ENCODE data around the gene FSTL4.

The FSTL4 gene

DNA sequence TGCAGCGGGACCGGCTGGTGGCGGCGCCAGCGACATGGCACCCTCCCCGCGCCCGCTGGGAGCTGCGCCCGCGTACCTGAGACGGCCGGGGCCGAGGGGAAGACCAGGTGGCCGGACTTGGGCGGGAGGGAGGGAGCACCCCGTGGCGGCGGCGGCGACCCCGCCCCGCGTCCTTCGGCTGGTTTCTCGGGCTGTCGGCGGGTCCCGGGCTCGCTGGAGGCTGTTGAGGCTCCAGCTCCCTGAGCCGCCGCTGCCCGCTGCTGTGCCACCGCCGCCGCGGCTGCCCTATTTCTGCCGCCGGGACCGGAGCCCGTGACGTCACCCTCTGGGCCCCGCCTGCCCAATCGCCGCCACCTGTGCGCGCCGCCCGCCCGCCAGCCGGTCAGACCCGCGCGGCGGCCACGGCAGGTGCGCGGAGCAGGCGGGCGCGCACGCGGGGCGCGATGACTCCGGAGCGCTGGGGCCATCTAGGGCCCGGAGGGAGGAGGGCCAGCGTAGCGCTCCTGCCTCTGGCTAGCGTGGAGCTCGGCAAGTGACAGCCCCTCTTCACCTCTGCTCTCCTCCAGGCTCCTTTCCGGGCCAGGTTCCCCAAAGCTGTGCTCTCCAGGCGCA, at the start of gene FSTL4:
Gene FSTL4, minus strand, starts transcription at position 293 of the 612 bp plus-strand sequence.
- no peak for DNase-seq (ENCODE audit: low read depth)

GRCh38 chr5:133661389-133661788, 49.0 kb upstream of the FSTL4 start:
- no peak for DNase-seq (ENCODE audit: low read depth)

- no peak for DNase-seq (ENCODE audit: low read depth)
Observed at GRCh38 chr5:133658327-133658726, 46.0 kb upstream of the FSTL4 start.

DNA sequence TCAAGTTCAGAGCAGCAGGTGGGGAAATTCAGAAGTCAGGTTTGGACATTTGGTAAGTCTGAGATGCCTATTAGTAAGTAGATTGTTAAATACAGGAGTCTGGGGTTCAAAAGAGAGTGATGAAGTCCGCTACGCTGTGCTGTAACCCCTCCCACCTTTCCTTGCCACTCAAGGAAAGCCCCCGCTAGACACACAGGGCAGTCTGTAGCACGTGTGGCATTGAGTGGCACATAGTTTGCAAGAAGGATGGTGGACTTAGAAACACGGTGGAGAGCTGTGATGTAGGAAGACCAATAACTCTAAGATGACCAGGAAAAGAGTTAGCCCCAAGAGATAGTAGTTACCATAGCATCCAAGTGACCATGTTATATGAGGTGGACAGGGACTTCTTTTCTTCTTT, 44.7 kb upstream of the FSTL4 start:
- DNase-seq (ENCODE audit: low read depth) = no peak

DNA sequence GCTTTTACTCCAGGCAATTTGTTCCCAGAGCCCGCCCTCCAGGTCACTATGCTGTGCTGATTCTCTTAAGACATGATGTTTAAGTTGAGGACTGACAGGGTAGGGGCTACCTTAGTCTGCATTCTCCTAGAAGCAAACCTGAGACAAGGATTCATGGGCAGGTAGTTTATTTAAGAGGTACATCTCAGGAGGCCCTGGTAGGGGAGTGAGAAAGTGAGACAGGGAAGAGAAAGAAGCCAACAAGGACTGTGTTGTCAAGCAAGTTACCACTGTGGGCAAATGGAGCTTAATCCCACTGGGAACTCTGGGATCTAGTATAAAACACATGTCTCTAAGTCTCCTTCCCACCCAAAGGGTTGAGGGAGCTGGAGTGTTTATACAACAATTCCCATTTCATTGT, 43.6 kb upstream of the FSTL4 start:
- no peak for DNase-seq (ENCODE audit: low read depth)

- no peak for DNase-seq (ENCODE audit: low read depth)
Observed at GRCh38 chr5:133653760-133654049, 41.4 kb upstream of the FSTL4 start.

DNA sequence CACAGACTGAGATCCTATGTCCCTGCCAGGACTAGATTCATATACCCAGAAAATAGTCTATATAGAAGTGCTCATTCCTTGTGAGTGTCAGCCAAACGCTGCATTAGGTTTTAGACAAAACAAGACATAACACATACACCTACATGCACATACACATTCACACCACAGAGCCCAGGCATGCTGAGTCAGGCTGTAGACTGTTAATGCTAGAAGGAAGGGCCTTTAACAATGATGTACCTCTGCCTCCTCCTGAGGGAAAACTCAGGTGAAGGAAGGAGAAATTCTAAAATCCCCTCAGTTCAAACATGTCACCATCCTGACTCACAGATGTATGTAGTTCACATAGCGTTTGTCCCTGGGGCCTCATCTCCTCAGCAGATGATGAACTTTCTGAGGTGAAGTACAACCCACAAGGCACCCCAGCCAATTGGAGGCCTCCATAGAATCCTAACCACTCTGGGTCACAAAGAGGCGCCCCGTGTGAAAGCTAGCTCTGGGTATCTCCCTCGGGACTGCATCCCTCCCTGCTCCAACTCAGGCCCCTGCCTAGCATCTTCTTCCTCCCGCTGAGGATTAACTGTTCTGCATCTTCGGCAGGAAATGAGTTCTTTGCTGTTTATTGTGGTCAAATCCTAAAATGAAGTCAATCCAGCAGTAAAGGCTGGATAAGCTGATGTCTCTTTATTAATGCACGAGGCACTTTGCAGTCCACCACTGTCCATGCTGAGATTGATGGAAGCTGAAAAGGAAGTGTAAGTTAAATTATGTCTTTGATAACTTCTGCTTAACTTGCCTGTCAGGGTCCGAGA, 40.8 kb upstream of the FSTL4 start:
- DNase-seq (ENCODE audit: low read depth) = no peak

GRCh38 chr5:133644000-133644865, 31.9 kb upstream of the FSTL4 start:
- DNase-seq (ENCODE audit: low read depth) = no peak

- DNase-seq (ENCODE audit: low read depth) = no peak
Observed at GRCh38 chr5:133643365-133643764, 31.0 kb upstream of the FSTL4 start.

- no peak for DNase-seq (ENCODE audit: low read depth)
Observed at GRCh38 chr5:133642153-133642722, 29.9 kb upstream of the FSTL4 start.

- DNase-seq (ENCODE audit: low read depth) = no peak
Observed at GRCh38 chr5:133641683-133642082, 29.3 kb upstream of the FSTL4 start.

DNA sequence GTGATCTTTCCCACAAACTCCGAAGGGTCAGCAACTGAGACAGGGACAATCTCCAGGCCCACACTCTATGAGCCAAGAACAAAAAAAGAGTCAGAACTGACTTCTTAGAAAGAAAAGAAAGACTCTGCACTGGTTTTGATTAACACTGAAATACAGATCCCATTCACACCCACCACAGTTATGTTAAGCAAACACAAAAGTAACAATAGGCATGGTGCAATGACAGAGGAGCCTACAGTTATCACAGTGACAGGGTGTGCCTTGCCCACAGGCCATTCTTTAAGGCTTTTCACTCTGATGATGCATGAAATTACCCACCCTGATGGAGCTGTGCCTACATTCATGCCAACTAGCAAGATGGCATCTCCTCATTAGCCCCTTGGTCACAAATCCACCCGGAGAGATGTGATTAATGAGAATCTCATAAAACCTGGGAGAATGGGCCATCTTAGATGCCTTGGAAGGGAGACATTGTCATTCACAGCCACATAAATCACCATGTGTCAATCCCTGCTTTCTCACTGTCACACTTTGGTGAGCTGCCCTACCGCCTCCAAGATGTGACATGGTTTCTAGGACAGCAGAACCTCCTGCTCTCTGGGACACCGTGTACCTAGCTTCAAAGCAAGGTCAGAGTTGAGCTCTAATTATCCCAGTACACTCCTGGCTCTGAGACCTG, 27.6 kb upstream of the FSTL4 start:
- no peak for DNase-seq (ENCODE audit: low read depth)

DNA sequence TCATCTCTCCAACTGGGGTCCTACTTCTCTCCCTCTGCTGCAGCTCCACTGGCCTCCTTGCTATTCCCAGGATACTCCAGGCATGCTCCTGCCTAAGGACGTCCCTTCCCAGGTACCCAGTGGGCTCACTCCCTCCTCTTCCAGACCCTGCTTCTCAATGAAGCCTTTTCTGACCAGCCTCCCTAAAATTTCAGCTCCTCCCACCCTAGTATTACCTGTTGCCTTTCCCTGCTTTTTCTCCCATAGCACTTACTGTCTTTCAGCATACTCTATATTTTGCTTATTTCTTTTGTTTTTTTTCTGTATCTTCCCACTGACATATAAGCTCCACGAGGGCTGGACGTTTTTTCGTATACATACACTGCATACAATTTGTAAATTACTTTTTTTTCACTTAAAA, 26.1 kb upstream of the FSTL4 start:
- DNase-seq (ENCODE audit: low read depth) = no peak

DNA sequence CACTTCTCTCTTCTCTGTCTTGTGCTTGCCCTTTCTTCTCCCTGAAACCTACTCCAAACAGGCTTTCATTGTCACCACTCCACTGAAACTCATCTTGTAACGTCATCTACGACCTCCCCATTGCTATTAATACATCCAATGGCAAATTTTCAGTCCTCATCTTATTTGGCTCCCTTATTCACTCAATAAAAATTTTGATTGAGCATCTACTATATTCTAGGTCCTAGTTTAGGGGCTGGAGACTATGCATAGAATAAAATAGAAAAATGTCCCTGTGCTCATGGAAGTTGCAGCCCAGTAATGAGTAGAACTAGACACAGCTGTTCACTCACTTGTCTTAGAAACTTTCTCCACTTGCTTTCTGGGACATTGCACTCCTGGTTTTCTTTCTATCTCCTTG, 24.9 kb upstream of the FSTL4 start:
- DNase-seq (ENCODE audit: low read depth) = no peak

DNA sequence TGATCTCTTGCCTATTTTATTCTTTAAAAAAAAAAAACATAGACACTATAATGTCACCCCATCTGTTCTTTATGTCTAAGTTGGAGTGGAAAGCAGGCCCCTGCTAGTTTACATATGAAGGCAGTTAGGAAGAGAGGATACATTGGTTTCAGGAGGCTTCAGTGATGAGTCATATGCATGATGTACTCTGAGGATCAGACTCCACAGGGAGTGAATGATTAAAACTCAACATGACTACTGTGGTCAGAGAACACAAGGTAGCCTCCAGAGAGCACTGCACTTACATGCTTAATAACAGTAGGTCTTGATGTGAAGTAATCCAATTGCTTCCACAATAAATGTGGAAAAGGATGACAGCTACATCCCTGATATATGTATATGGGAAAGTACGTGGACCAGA, 22.7 kb upstream of the FSTL4 start:
- no peak for DNase-seq (ENCODE audit: low read depth)

DNA sequence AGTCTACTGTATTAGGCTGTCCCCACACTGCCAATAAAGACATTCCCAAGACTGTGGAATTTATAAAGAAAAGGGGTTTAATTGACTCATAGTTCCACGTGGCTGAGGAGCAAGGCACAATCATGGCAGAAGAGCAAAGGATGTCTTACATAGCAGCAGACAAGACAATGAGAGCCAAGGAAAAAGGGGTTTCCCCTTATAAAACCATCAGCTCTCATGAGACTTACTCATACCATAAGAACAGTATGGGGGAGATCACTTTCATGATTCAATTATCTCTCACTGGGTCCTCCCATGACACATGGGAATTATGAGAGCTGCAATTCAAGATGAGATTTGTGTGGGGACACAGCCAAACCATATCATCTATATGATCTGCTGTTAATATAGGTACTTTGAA, 14.8 kb upstream of the FSTL4 start:
- no peak for DNase-seq (ENCODE audit: low read depth)

GRCh38 chr5:133624316-133624715, 12.0 kb upstream of the FSTL4 start:
- no peak for DNase-seq (ENCODE audit: low read depth)

DNA sequence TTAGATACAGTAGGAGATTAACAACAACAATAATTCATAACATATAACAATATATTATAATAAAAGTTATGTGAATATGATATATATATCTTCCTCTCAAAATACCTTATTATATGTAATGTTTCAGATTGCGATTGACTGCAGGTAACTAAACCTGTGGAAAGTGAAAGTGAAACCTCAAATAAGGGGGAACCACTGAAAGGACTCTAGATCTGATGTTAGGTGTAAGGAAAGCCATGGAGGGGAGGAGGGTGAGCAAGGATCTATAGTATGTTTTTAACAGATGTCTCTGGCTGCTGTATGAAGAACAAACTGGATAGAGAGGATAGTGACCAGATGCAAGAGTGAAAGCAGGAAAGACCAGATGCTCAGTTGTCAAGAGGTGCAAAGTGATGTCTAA, 5.8 kb upstream of the FSTL4 start:
- DNase-seq (ENCODE audit: low read depth) = no peak

GRCh38 chr5:133613743-133614142, 1.4 kb upstream of the FSTL4 start:
- DNase-seq (ENCODE audit: low read depth) = no peak

DNA sequence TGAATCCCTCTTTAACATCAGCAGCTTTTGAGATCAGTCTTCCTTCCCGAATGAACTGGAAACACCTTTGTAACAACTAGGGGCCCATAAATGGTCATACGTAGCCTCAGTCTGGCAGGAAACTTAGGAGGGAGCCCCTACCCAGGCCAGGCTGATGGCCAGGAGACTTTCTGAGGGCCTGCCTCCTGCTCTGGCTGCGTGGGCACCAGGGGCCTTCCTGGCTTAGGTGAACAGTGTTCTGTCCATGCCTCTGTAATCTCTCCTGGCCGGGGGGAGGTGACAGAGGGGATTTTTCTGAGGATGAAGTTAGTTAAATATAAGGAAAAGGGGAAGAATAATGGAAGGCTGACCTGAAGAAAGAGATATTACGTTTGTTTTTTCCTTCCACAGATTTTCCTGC, 843 bp upstream of the FSTL4 start:
- DNase-seq (ENCODE audit: low read depth) = no peak

- no peak for DNase-seq (ENCODE audit: low read depth)
Observed at GRCh38 chr5:133611357-133612248, 738 bp downstream of the FSTL4 start.

All from stimulated activated CD8-positive, alpha-beta memory T cell treated with anti-CD3 and anti-CD28 coated beads, Interleukin-4, amount 100 ng/mL, for 24 hours (primary cell).